ENCODE data around the gene ARID4A. TPM values are rescaled to one million over a fixed set of nuclear protein-coding genes. Genes with fewer than 3 reads are reported as not detected.

The ARID4A gene
- total and polyA plus RNA-seq, 4 donors = 7.3 to 49.3 (median 15.2) TPM

GRCh38 chr14:58376791-58377190, 78.4 kb downstream of the ARID4A start:
- Histone ChIP-seq H3K27ac (ENCODE audit: low read depth in 1 of 2, low read length in 1 of 2) (no peak overlapping the region), H3K4me1 (ENCODE audit: control insufficient read depth in 5 of 5, insufficient read depth in 5 of 5, low read length in 5 of 5) (no peaks in the 10 kb centered on the region), H3K36me3 (ENCODE audit: control insufficient read depth in 4 of 4, insufficient read depth in 4 of 4, low read length in 4 of 4) (peaks cover 11 to 28% (median 18%) of the 10 kb centered on the region in 4 donors), H3K9ac (ENCODE audit: insufficient read depth in 1 of 2, low read length in 2 of 2) (no peak overlapping the region), H3K9me3 (ENCODE audit: control insufficient read depth in 4 of 4, insufficient read depth in 3 of 4, low read length in 3 of 4) (no peaks in the 10 kb centered on the region), H3K27me3 (ENCODE audit: control insufficient read depth in 3 of 3, insufficient read depth in 3 of 3, low read length in 2 of 3) (no peaks in the 10 kb centered on the region), H3K4me3 (no peak overlapping the region)
- ATAC-seq (ENCODE audit: insufficient read depth, low FRiP score) (no peak), DNase-seq (no peak)
- TF ChIP-seq CTCF (IDR thresholded peaks at IDR 0.05; ENCODE audit: control extremely low read depth, extremely low read depth) = no peak

GRCh38 chr14:58390830-58391229, 92.5 kb downstream of the ARID4A start:
- Histone ChIP-seq H3K9ac (ENCODE audit: insufficient read depth in 1 of 2, low read length in 2 of 2) (no peak overlapping the region), H3K4me1 (ENCODE audit: control insufficient read depth in 5 of 5, insufficient read depth in 5 of 5, low read length in 5 of 5) (peaks cover 0 to 5% (median 2%) of the 10 kb centered on the region in 5 donors), H3K27ac (ENCODE audit: low read depth in 1 of 2, low read length in 1 of 2) (no peak overlapping the region), H3K9me3 (ENCODE audit: control insufficient read depth in 4 of 4, insufficient read depth in 3 of 4, low read length in 3 of 4) (no peaks in the 10 kb centered on the region), H3K27me3 (ENCODE audit: control insufficient read depth in 3 of 3, insufficient read depth in 3 of 3, low read length in 2 of 3) (no peaks in the 10 kb centered on the region), H3K4me3 (no peak overlapping the region), H3K36me3 (ENCODE audit: control insufficient read depth in 4 of 4, insufficient read depth in 4 of 4, low read length in 4 of 4) (peaks cover 0 to 2% (median 0%) of the 10 kb centered on the region in 4 donors)
- 87 to 93% methylated on average over 2 of the region's 2 CpGs for whole genome bisulfite sequencing, 2 donors
- TF ChIP-seq CTCF (IDR thresholded peaks at IDR 0.05; ENCODE audit: control extremely low read depth, extremely low read depth) = no peak
- ATAC-seq (ENCODE audit: insufficient read depth, low FRiP score) (no peak), DNase-seq (no peak)

GRCh38 chr14:58395562-58395811, 97.1 kb downstream of the ARID4A start:
- H3K9ac ChIP-seq (ENCODE audit: insufficient read depth in 1 of 2, low read length in 2 of 2) = peak overlapping the region; percentile 12 to 79

More at GRCh38 chr14:58395562-58395811, 97.1 kb downstream of the ARID4A start:
- Histone ChIP-seq H3K27me3 (ENCODE audit: control insufficient read depth in 3 of 3, insufficient read depth in 3 of 3, low read length in 2 of 3) (no peaks in the 10 kb centered on the region), H3K4me3 (peak overlapping the region; percentile 25), H3K36me3 (ENCODE audit: control insufficient read depth in 4 of 4, insufficient read depth in 4 of 4, low read length in 4 of 4) (no peaks in the 10 kb centered on the region), H3K9me3 (ENCODE audit: control insufficient read depth in 4 of 4, insufficient read depth in 3 of 4, low read length in 3 of 4) (no peaks in the 10 kb centered on the region), H3K27ac (ENCODE audit: low read depth in 1 of 2, low read length in 1 of 2) (peak overlapping the region in 1 of 2 donors; percentile 68), H3K4me1 (ENCODE audit: control insufficient read depth in 5 of 5, insufficient read depth in 5 of 5, low read length in 5 of 5) (peaks cover 0 to 8% (median 3%) of the 10 kb centered on the region in 5 donors)
- DNase-seq (no peak), ATAC-seq (ENCODE audit: insufficient read depth, low FRiP score) (no peak)
- no peak for TF ChIP-seq CTCF (IDR thresholded peaks at IDR 0.05; ENCODE audit: control extremely low read depth, extremely low read depth)
- 15 to 17% methylated on average over 10 of the region's 10 CpGs for WGBS, 2 donors

Data from lung (tissue), 12 donors.